ENCODE data around the gene MACROD2.

- TF ChIP-seq CTCF (IDR thresholded peaks at IDR 0.05): no peak
- TF ChIP-seq EP300 (IDR thresholded peaks at IDR 0.05): no peak
Measured at GRCh38 chr20:14721926-14722452, 726.7 kb downstream of the MACROD2 start.
